Measurements from ENCODE around the gene LRRC51.
"Not testable (repeated sequence)": the region's sequence is repeated elsewhere in the genome, so short reads cannot be mapped to it uniquely, and the experiment has no call there.

LRRC51 gene

DNA sequence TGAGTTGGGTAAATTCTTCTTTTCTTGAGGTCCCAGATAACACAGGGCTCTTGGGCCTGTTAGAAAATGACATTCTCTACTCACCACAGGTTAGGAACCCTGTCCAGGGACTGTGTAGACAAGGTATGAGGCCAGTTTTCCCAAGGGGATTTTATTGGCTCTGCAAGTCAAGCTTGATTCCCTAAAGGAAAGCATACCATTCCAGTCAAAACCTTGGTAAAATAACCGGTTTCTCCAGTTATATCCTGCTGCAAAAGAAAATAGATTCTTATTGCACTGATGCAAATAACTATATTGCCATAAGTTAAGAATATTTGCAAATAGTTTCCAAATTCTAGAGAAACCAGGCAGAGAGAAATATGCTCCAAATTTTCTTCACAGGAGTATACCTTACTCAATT is 45.3 kb downstream of the LRRC51 start:
- no peak for DNase-seq

DNA sequence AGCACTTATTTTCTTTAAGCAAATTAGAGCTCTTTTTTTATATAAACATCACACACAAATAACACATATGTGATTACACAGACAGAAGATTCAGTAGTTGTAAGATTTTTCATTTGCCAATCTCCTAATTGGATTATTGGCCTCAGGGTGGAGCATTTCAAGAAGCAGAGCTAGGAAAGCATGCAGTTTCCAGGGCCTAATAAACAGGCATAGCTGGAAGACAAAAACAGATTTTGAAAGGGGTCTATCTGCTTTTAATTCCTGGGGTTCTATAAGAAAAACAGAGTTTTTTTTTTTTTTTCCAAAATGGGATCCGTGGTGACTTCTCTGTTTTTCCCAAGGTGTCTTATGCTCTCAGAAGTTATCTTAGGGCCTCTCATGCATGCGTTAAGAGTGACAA is 47.3 kb downstream of the LRRC51 start:
- no peaks in the 10 kb centered on the region for H3K36me3 ChIP-seq
- H3K27me3 ChIP-seq: no peaks in the 10 kb centered on the region; the same call in 1 of the 2 replicates
- no peaks in the 10 kb centered on the region for H3K9me3 ChIP-seq
- H3K4me3 ChIP-seq (ENCODE audit: low read depth, low read length): no peak overlapping the region
- TF ChIP-seq, protein P1, sequence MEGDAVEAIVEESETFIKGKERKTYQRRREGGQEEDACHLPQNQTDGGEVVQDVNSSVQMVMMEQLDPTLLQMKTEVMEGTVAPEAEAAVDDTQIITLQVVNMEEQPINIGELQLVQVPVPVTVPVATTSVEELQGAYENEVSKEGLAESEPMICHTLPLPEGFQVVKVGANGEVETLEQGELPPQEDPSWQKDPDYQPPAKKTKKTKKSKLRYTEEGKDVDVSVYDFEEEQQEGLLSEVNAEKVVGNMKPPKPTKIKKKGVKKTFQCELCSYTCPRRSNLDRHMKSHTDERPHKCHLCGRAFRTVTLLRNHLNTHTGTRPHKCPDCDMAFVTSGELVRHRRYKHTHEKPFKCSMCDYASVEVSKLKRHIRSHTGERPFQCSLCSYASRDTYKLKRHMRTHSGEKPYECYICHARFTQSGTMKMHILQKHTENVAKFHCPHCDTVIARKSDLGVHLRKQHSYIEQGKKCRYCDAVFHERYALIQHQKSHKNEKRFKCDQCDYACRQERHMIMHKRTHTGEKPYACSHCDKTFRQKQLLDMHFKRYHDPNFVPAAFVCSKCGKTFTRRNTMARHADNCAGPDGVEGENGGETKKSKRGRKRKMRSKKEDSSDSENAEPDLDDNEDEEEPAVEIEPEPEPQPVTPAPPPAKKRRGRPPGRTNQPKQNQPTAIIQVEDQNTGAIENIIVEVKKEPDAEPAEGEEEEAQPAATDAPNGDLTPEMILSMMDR (IDR thresholded peaks at IDR 0.05; ENCODE audit: low read depth, low read length): no peak
- no peak for DNase-seq
- no peaks in the 10 kb centered on the region for H3K4me1 ChIP-seq

More for the DNA sequence above, 45.3 kb downstream of the LRRC51 start:
- Histone ChIP-seq H3K9me3 (no peaks in the 10 kb centered on the region), H3K4me3 (ENCODE audit: low read depth, low read length) (no peak overlapping the region), H3K27me3 (no peaks in the 10 kb centered on the region), H3K36me3 (no peaks in the 10 kb centered on the region), H3K4me1 (no peaks in the 10 kb centered on the region)
- TF ChIP-seq, protein P1 (IDR thresholded peaks at IDR 0.05; ENCODE audit: low read depth, low read length): no peak

DNA sequence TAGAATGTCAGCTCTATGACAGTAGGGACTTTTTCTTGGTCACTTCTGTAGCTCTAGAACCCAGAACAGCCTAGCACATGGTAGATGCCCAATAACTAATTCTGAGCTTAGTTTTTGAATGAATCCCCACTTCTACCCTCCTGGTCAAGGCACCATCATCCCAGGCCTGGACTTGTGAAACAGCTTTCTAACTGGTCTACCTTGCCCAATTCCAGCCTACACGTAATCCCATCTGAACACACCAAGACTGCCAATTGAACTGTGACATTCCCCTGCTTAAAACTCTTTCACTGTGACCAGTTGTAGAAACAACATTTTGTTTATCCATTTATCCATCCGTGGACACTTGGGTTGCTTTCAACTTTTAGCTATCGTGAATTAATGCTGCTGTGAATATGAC is 48.7 kb downstream of the LRRC51 start:
- H3K27me3 ChIP-seq: no peaks in the 10 kb centered on the region; the same call in 1 of the 2 replicates
- no peak overlapping the region for H3K4me3 ChIP-seq (ENCODE audit: low read depth, low read length)
- no peak for DNase-seq

DNA sequence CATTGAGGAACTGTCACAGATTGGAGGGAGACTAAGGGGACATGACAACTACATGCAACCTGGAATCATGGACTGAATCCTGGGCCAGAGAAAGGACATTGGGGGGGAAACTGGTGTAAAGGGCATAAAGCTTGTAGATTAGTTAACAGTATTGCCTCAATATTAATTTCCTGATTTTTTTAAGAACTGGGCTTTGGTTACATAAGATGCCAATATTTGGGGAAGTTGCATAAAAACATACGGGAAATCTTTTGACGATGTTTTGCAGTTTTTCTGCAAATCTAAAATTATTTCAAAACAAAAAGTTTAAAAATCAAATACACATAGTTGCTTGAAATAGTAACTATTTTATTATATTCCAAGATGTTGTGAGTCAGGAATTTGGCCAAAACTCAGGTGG is 52.0 kb downstream of the LRRC51 start:
- Histone ChIP-seq H3K4me3 (ENCODE audit: low read depth, low read length) (no peak overlapping the region), H3K36me3 (no peaks in the 10 kb centered on the region)
- TF ChIP-seq, protein P1 (IDR thresholded peaks at IDR 0.05; ENCODE audit: low read depth, low read length): no peak

More for the DNA sequence above, 48.7 kb downstream of the LRRC51 start:
- Histone ChIP-seq H3K9me3 (no peaks in the 10 kb centered on the region), H3K36me3 (no peaks in the 10 kb centered on the region), H3K4me1 (no peaks in the 10 kb centered on the region)
- TF ChIP-seq, protein P1 (IDR thresholded peaks at IDR 0.05; ENCODE audit: low read depth, low read length): no peak

DNA sequence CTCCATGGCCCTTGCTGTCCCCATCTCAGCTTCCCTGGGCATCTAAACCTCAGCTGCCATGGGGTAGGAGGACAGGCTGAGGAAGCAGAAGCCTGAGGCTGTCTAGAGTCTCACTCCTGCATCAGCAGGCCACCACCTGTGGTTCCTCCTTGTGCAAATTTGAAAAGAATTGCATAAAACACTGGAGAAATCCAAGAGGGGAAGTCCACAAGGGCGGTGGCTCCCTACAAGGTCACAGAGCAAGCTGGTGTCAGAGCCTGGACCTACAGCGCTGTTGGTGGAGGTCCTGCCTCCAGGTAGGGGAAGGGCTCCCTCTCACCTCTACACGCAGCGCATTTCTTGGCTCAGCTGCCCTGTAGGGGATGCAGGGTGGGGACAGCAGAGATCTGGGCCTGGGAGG is 54.8 kb downstream of the LRRC51 start, which contains the start of gene FOLR3:
Gene FOLR3, plus strand, starts transcription at position 253 of the 400 bp plus-strand sequence. CDS start 228 bp downstream, outside the sequence.
- H3K4me1 ChIP-seq; H3K27me3 ChIP-seq; DNase-seq; H3K4me3 ChIP-seq (ENCODE audit: low read depth, low read length); H3K9me3 ChIP-seq; H3K36me3 ChIP-seq: not testable (repeated sequence)

More for the DNA sequence above, 52.0 kb downstream of the LRRC51 start:
- DNase-seq: no peak
- Histone ChIP-seq H3K9me3 (no peaks in the 10 kb centered on the region), H3K27me3 (no peaks in the 10 kb centered on the region; the same call in 1 of the 2 replicates), H3K4me1 (no peaks in the 10 kb centered on the region)

DNA sequence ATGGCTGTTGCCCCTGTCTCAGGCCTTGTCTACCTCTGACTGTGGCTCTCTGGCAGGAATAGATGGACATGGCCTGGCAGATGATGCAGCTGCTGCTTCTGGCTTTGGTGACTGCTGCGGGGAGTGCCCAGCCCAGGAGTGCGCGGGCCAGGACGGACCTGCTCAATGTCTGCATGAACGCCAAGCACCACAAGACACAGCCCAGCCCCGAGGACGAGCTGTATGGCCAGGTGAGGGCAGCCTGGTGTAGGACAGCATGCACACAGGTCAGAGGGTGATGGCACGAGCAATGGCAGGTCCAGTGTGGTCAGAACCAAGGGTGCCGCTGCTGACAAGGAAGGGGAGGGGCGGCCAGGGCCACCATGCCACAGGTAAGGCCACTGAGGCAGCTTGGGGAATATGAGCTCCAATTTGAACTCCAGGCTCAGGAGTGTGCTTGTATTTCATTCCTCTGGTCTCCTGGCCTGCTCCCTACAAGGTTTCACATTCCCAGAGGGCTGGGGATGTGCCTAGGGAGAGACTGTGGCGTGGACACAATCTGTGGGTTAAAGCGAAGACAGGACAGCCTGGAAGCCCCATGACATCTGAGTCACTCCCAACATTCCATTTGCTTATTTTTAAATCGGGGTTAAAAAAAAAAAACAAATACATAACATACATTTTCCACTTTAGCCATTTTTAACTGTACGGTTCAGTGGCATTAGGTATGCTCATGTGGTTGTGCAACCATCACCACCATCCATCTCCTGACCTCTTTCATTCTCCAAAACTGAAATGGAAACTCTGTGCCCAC is 55.4 kb downstream of the LRRC51 start:
- no peaks in the 10 kb centered on the region for H3K9me3 ChIP-seq
- DNase-seq: no peak
- no peaks in the 10 kb centered on the region for H3K36me3 ChIP-seq
- H3K4me3 ChIP-seq (ENCODE audit: low read depth, low read length): no peak overlapping the region
- no peaks in the 10 kb centered on the region for H3K4me1 ChIP-seq
- no peaks in the 10 kb centered on the region; the same call in 1 of the 2 replicates for H3K27me3 ChIP-seq
- TF ChIP-seq, protein P1 (IDR thresholded peaks at IDR 0.05; ENCODE audit: low read depth, low read length): no peak

All from BE2C (cell line).